ENCODE data around the gene PAPPA.

PAPPA gene

GRCh38 chr9:116232424-116233159 lies 79.0 kb downstream of the PAPPA start:
- H3K79me2 ChIP-seq (ENCODE audit: control insufficient read depth, insufficient read depth, low read length, unreplicated experiment): no peaks in the 10 kb centered on the region
- H3K4me1 ChIP-seq (ENCODE audit: control insufficient read depth, insufficient read depth, low read length, unreplicated experiment): peaks cover 54% of the 10 kb centered on the region
- H3K4me3 ChIP-seq (ENCODE audit: low read depth, low read length): no peak overlapping the region
- no peak overlapping the region for H2AFZ ChIP-seq (ENCODE audit: low read length, unreplicated experiment)
- H3K36me3 ChIP-seq (ENCODE audit: insufficient read depth, low read length): peaks cover 28% of the 10 kb centered on the region
- no peaks in the 10 kb centered on the region for H3K27me3 ChIP-seq (ENCODE audit: insufficient read depth, low read length)
- peak overlapping the region; percentile 96 for H3K27ac ChIP-seq (ENCODE audit: low read depth, low read length)

GRCh38 chr9:116233160-116233530 lies 79.6 kb downstream of the PAPPA start:
- no peaks in the 10 kb centered on the region for H3K79me2 ChIP-seq (ENCODE audit: control insufficient read depth, insufficient read depth, low read length, unreplicated experiment)
- peak overlapping the region; percentile 96 for H3K27ac ChIP-seq (ENCODE audit: low read depth, low read length)
- peaks cover 28% of the 10 kb centered on the region for H3K36me3 ChIP-seq (ENCODE audit: insufficient read depth, low read length)
- peaks cover 60% of the 10 kb centered on the region for H3K4me1 ChIP-seq (ENCODE audit: control insufficient read depth, insufficient read depth, low read length, unreplicated experiment)
- H3K27me3 ChIP-seq (ENCODE audit: insufficient read depth, low read length): no peaks in the 10 kb centered on the region
- no peak overlapping the region for H2AFZ ChIP-seq (ENCODE audit: low read length, unreplicated experiment)
- no peak overlapping the region for H3K4me3 ChIP-seq (ENCODE audit: low read depth, low read length)

- no peaks in the 10 kb centered on the region for H3K27me3 ChIP-seq (ENCODE audit: insufficient read depth, low read length)
- H2AFZ ChIP-seq (ENCODE audit: low read length, unreplicated experiment): no peak overlapping the region
- peaks cover 30% of the 10 kb centered on the region for H3K36me3 ChIP-seq (ENCODE audit: insufficient read depth, low read length)
- H3K27ac ChIP-seq (ENCODE audit: low read depth, low read length): peak overlapping the region; percentile 96
- peaks cover 69% of the 10 kb centered on the region for H3K4me1 ChIP-seq (ENCODE audit: control insufficient read depth, insufficient read depth, low read length, unreplicated experiment)
- no peak overlapping the region for H3K4me3 ChIP-seq (ENCODE audit: low read depth, low read length)
- H3K79me2 ChIP-seq (ENCODE audit: control insufficient read depth, insufficient read depth, low read length, unreplicated experiment): no peaks in the 10 kb centered on the region
These were observed 80.5 kb downstream of the PAPPA start for GRCh38 chr9:116234081-116234480.

GRCh38 chr9:116236979-116237378 lies 83.4 kb downstream of the PAPPA start:
- H3K4me3 ChIP-seq (ENCODE audit: low read depth, low read length): no peak overlapping the region
- peak overlapping the region; percentile 91 for H3K27ac ChIP-seq (ENCODE audit: low read depth, low read length)
- H2AFZ ChIP-seq (ENCODE audit: low read length, unreplicated experiment): no peak overlapping the region
- H3K4me1 ChIP-seq (ENCODE audit: control insufficient read depth, insufficient read depth, low read length, unreplicated experiment): peaks cover 65% of the 10 kb centered on the region
- no peaks in the 10 kb centered on the region for H3K27me3 ChIP-seq (ENCODE audit: insufficient read depth, low read length)
- no peaks in the 10 kb centered on the region for H3K79me2 ChIP-seq (ENCODE audit: control insufficient read depth, insufficient read depth, low read length, unreplicated experiment)
- H3K36me3 ChIP-seq (ENCODE audit: insufficient read depth, low read length): peaks cover 28% of the 10 kb centered on the region

- Histone ChIP-seq H3K4me1 (ENCODE audit: control insufficient read depth, insufficient read depth, low read length, unreplicated experiment) (peaks cover 60% of the 10 kb centered on the region), H2AFZ (ENCODE audit: low read length, unreplicated experiment) (no peak overlapping the region), H3K36me3 (ENCODE audit: insufficient read depth, low read length) (peaks cover 29% of the 10 kb centered on the region), H3K27me3 (ENCODE audit: insufficient read depth, low read length) (no peaks in the 10 kb centered on the region), H3K27ac (ENCODE audit: low read depth, low read length) (peak overlapping the region; percentile 91), H3K79me2 (ENCODE audit: control insufficient read depth, insufficient read depth, low read length, unreplicated experiment) (no peaks in the 10 kb centered on the region), H3K4me3 (ENCODE audit: low read depth, low read length) (no peak overlapping the region)
These were observed 83.9 kb downstream of the PAPPA start for GRCh38 chr9:116237456-116237855.

GRCh38 chr9:116238225-116238624 lies 84.6 kb downstream of the PAPPA start:
- Histone ChIP-seq H3K4me1 (ENCODE audit: control insufficient read depth, insufficient read depth, low read length, unreplicated experiment) (peaks cover 52% of the 10 kb centered on the region), H3K79me2 (ENCODE audit: control insufficient read depth, insufficient read depth, low read length, unreplicated experiment) (no peaks in the 10 kb centered on the region), H3K27ac (ENCODE audit: low read depth, low read length) (peak overlapping the region; percentile 91), H2AFZ (ENCODE audit: low read length, unreplicated experiment) (no peak overlapping the region), H3K4me3 (ENCODE audit: low read depth, low read length) (no peak overlapping the region), H3K27me3 (ENCODE audit: insufficient read depth, low read length) (no peaks in the 10 kb centered on the region), H3K36me3 (ENCODE audit: insufficient read depth, low read length) (peaks cover 36% of the 10 kb centered on the region)

GRCh38 chr9:116238776-116239340 lies 85.3 kb downstream of the PAPPA start:
- H3K4me1 ChIP-seq (ENCODE audit: control insufficient read depth, insufficient read depth, low read length, unreplicated experiment): peaks cover 46% of the 10 kb centered on the region
- peak overlapping the region; percentile 91 for H3K27ac ChIP-seq (ENCODE audit: low read depth, low read length)
- H3K4me3 ChIP-seq (ENCODE audit: low read depth, low read length): no peak overlapping the region
- peaks cover 37% of the 10 kb centered on the region for H3K36me3 ChIP-seq (ENCODE audit: insufficient read depth, low read length)
- no peaks in the 10 kb centered on the region for H3K27me3 ChIP-seq (ENCODE audit: insufficient read depth, low read length)
- H3K79me2 ChIP-seq (ENCODE audit: control insufficient read depth, insufficient read depth, low read length, unreplicated experiment): no peaks in the 10 kb centered on the region
- no peak overlapping the region for H2AFZ ChIP-seq (ENCODE audit: low read length, unreplicated experiment)

- H3K27ac ChIP-seq (ENCODE audit: low read depth, low read length): no peak overlapping the region
- peaks cover 18% of the 10 kb centered on the region for H3K36me3 ChIP-seq (ENCODE audit: insufficient read depth, low read length)
- H3K27me3 ChIP-seq (ENCODE audit: insufficient read depth, low read length): no peaks in the 10 kb centered on the region
- H3K79me2 ChIP-seq (ENCODE audit: control insufficient read depth, insufficient read depth, low read length, unreplicated experiment): no peaks in the 10 kb centered on the region
- no peak overlapping the region for H2AFZ ChIP-seq (ENCODE audit: low read length, unreplicated experiment)
- H3K4me1 ChIP-seq (ENCODE audit: control insufficient read depth, insufficient read depth, low read length, unreplicated experiment): peaks cover 11% of the 10 kb centered on the region
- no peak overlapping the region for H3K4me3 ChIP-seq (ENCODE audit: low read depth, low read length)
These were observed 90.1 kb downstream of the PAPPA start for GRCh38 chr9:116243708-116244107.

GRCh38 chr9:116247284-116247683 lies 93.7 kb downstream of the PAPPA start:
- Histone ChIP-seq H3K36me3 (ENCODE audit: insufficient read depth, low read length) (peaks cover 11% of the 10 kb centered on the region), H3K4me1 (ENCODE audit: control insufficient read depth, insufficient read depth, low read length, unreplicated experiment) (no peaks in the 10 kb centered on the region), H3K79me2 (ENCODE audit: control insufficient read depth, insufficient read depth, low read length, unreplicated experiment) (no peaks in the 10 kb centered on the region), H2AFZ (ENCODE audit: low read length, unreplicated experiment) (no peak overlapping the region), H3K4me3 (ENCODE audit: low read depth, low read length) (no peak overlapping the region), H3K27me3 (ENCODE audit: insufficient read depth, low read length) (no peaks in the 10 kb centered on the region), H3K27ac (ENCODE audit: low read depth, low read length) (no peak overlapping the region)

- Histone ChIP-seq H3K4me3 (ENCODE audit: low read depth, low read length) (no peak overlapping the region), H3K27ac (ENCODE audit: low read depth, low read length) (no peak overlapping the region), H3K79me2 (ENCODE audit: control insufficient read depth, insufficient read depth, low read length, unreplicated experiment) (no peaks in the 10 kb centered on the region), H3K36me3 (ENCODE audit: insufficient read depth, low read length) (peaks cover 6% of the 10 kb centered on the region), H3K4me1 (ENCODE audit: control insufficient read depth, insufficient read depth, low read length, unreplicated experiment) (no peaks in the 10 kb centered on the region), H3K27me3 (ENCODE audit: insufficient read depth, low read length) (no peaks in the 10 kb centered on the region), H2AFZ (ENCODE audit: low read length, unreplicated experiment) (no peak overlapping the region)
These were observed 94.3 kb downstream of the PAPPA start for GRCh38 chr9:116247791-116248374.

- no peaks in the 10 kb centered on the region for H3K4me1 ChIP-seq (ENCODE audit: control insufficient read depth, insufficient read depth, low read length, unreplicated experiment)
- H3K27ac ChIP-seq (ENCODE audit: low read depth, low read length): no peak overlapping the region
- H2AFZ ChIP-seq (ENCODE audit: low read length, unreplicated experiment): no peak overlapping the region
- no peak overlapping the region for H3K4me3 ChIP-seq (ENCODE audit: low read depth, low read length)
- H3K79me2 ChIP-seq (ENCODE audit: control insufficient read depth, insufficient read depth, low read length, unreplicated experiment): no peaks in the 10 kb centered on the region
- no peaks in the 10 kb centered on the region for H3K27me3 ChIP-seq (ENCODE audit: insufficient read depth, low read length)
- 0 out of 2 replicates have a peak, but pooled peaks cover 3% of the 10 kb centered on the region for H3K36me3 ChIP-seq (ENCODE audit: insufficient read depth, low read length)
These were observed 97.3 kb downstream of the PAPPA start for GRCh38 chr9:116250891-116251290.

All from ACC112 (cell line).